Loucy (cell line): ENCODE data around the gene OR2T2.
"Not testable (repeated sequence)": the region's sequence is repeated elsewhere in the genome, so short reads cannot be mapped to it uniquely, and the experiment has no call there.

Source experiments
- H2AFZ ChIP-seq: fragments of 200-600 bp; sonication (generic); 2 replicates; pipeline ENCODE4 v1.6.0; 2016; ENCODE audit warnings: antibody characterized with exemption, mild to moderate bottlenecking, low read length, moderate library complexity
- H3F3A ChIP-seq: fragments of 200-600 bp; 2 replicates; pipeline ENCODE4 v1.6.0; 2016; ENCODE audit warnings: antibody characterized with exemption, low read depth, mild to moderate bottlenecking
- H3K27me3 ChIP-seq: fragments of 200-600 bp; sonication (generic); 2 replicates; pipeline ENCODE4 v1.6.1; 2014; ENCODE audit warnings: low read length, mild to moderate bottlenecking; ENCODE audit not compliant: insufficient read depth, poor library complexity, severe bottlenecking
- H3K36me3 ChIP-seq: fragments of 200-600 bp; sonication (generic); 2 replicates; pipeline ENCODE4 v1.6.1; 2016; ENCODE audit warnings: low read length; ENCODE audit not compliant: insufficient read depth
- H3K4me1 ChIP-seq: fragments of 200-600 bp; sonication (generic); 2 replicates; pipeline ENCODE4 v1.5.1; 2014; ENCODE audit warnings: low read length, mild to moderate bottlenecking; ENCODE audit not compliant: insufficient read depth, poor library complexity, severe bottlenecking
- H3K4me2 ChIP-seq: fragments of 200-600 bp; sonication (generic); 2 replicates; pipeline ENCODE4 v1.6.0; 2014; ENCODE audit warnings: antibody characterized with exemption, low read length, low read depth, mild to moderate bottlenecking; ENCODE audit not compliant: poor library complexity, severe bottlenecking
- H3K4me3 ChIP-seq: fragments of 200-600 bp; sonication (generic); 2 replicates; pipeline ENCODE4 v1.5.1; 2014; ENCODE audit warnings: low read length, mild to moderate bottlenecking, mixed read lengths; ENCODE audit not compliant: poor library complexity, severe bottlenecking
- H3K79me2 ChIP-seq: fragments of 200-600 bp; sonication (generic); 2 replicates; pipeline ENCODE4 v1.6.1; 2014; ENCODE audit warnings: low read length; ENCODE audit not compliant: insufficient read depth
- H3K9ac ChIP-seq: fragments of 200-600 bp; sonication (generic); 2 replicates; pipeline ENCODE4 v1.6.0; 2014; ENCODE audit warnings: mild to moderate bottlenecking, low read depth, low read length, moderate library complexity; ENCODE audit not compliant: poor library complexity, severe bottlenecking
- H3K9me2 ChIP-seq: fragments of 200-600 bp; sonication (generic); replicated peaks from 2 replicates; pipeline ENCODE4 v1.6.1; 2016; ENCODE audit warnings: low read depth, low read length, mixed read lengths
- H3K9me3 ChIP-seq: fragments of 200-600 bp; sonication (generic); 2 replicates; pipeline ENCODE4 v1.6.1; 2014; ENCODE audit warnings: mild to moderate bottlenecking, antibody characterized with exemption, low read length, low read depth; ENCODE audit not compliant: insufficient read depth
- H4K20me1 ChIP-seq: fragments of 200-600 bp; sonication (generic); 2 replicates; pipeline ENCODE4 v1.6.0; 2014; ENCODE audit warnings: antibody characterized with exemption, low read length, mild to moderate bottlenecking; ENCODE audit not compliant: insufficient read depth, poor library complexity, severe bottlenecking
- CTCF ChIP-seq: fragments of 200-600 bp; sonication (generic); conservative IDR thresholded peaks from 2 replicates; pipeline ENCODE4 v1.5.1; 2014; ENCODE audit warnings: mild to moderate bottlenecking, antibody characterized with exemption, low read length
- EZH2phosphoT487 ChIP-seq: fragments of 200-600 bp; IDR thresholded peaks from 2 replicates; pipeline ENCODE4 v1.6.1; 2018; ENCODE audit warnings: antibody characterized with exemption, mild to moderate bottlenecking, moderate library complexity, borderline replicate concordance

The OR2T2 gene

DNA sequence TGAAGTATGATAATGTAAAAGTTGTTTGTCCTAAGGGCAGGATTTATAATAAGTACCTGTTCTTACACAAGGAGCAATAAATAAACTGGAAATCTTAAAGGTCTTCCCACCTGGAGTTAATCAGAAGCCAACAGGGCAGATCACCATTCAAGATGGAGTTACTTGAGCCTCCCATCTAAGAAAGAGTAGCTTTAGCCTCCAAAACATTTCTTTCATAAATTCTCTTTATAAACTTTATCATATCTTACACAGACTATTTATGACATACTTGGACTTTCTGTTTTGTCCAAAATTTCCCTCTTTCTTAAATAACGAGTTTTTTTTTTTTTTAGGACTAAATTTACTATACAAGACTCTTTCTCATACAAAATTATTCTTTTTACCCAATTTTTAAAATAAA, 24.1 kb upstream of the OR2T2 start:
- Histone ChIP-seq H4K20me1 (no peaks in the 10 kb centered on the region), H3K9ac (no peak overlapping the region), H3K4me2 (no peak overlapping the region), H3K36me3 (no peaks in the 10 kb centered on the region), H3F3A (no peaks in the 10 kb centered on the region), H3K79me2 (no peaks in the 10 kb centered on the region), H3K4me1 (no peaks in the 10 kb centered on the region), H2AFZ (no peak overlapping the region), H3K9me3 (peaks cover 6% of the 10 kb centered on the region; the same call in 1 of the 2 replicates), H3K4me3 (no peak overlapping the region), H3K9me2 (no peaks in the 10 kb centered on the region), H3K27me3 (no peaks in the 10 kb centered on the region)
- TF ChIP-seq CTCF (no peak), EZH2phosphoT487 (no peak)

- H3K36me3 ChIP-seq, H3K79me2 ChIP-seq, H2AFZ ChIP-seq, H3K9me2 ChIP-seq, H3K9me3 ChIP-seq, H3K4me1 ChIP-seq, H3K9ac ChIP-seq, H3K4me3 ChIP-seq, H4K20me1 ChIP-seq, H3F3A ChIP-seq, H3K27me3 ChIP-seq, H3K4me2 ChIP-seq: not testable (repeated sequence)
Observed at GRCh38 chr1:248427526-248428191, 17.8 kb upstream of the OR2T2 start.

DNA sequence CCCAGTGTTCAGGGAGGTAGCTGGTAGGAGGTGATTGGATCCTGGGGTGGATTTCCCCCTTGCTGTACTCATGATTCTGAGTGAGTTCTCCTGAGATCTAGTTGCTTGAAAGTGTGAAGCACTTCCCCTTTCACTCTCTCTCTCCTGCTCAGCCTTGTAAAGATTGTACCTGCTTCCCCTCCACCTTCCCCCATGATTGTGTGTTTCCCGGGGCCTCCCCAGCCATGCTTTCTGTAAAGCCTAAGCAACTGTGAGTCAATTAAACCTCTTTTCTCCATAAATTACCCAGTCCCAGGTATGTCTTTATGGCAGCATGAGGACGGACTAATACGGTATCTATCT, 17.3 kb upstream of the OR2T2 start:
- H4K20me1 ChIP-seq, H3K27me3 ChIP-seq, H3F3A ChIP-seq, H3K4me3 ChIP-seq, H3K9ac ChIP-seq, H3K4me1 ChIP-seq, H3K9me2 ChIP-seq, H2AFZ ChIP-seq, H3K4me2 ChIP-seq, H3K9me3 ChIP-seq, H3K79me2 ChIP-seq, H3K36me3 ChIP-seq: not testable (repeated sequence)

GRCh38 chr1:248431683-248432082, 13.8 kb upstream of the OR2T2 start:
- not testable (repeated sequence) for H3K9me3 ChIP-seq, H3K9ac ChIP-seq, H3K4me2 ChIP-seq, H4K20me1 ChIP-seq, H3F3A ChIP-seq, H3K79me2 ChIP-seq, H3K27me3 ChIP-seq, H3K36me3 ChIP-seq, H3K4me3 ChIP-seq, H2AFZ ChIP-seq, H3K4me1 ChIP-seq, H3K9me2 ChIP-seq

GRCh38 chr1:248432201-248432600, 13.2 kb upstream of the OR2T2 start:
- H3K9me2 ChIP-seq, H3K79me2 ChIP-seq, H3K27me3 ChIP-seq, H2AFZ ChIP-seq, H3K4me2 ChIP-seq, H3K4me3 ChIP-seq, H3F3A ChIP-seq, H3K36me3 ChIP-seq, H3K9me3 ChIP-seq, H4K20me1 ChIP-seq, H3K4me1 ChIP-seq, H3K9ac ChIP-seq: not testable (repeated sequence)

GRCh38 chr1:248433811-248434415, 11.5 kb upstream of the OR2T2 start:
- not testable (repeated sequence) for H3F3A ChIP-seq, H3K27me3 ChIP-seq, H3K79me2 ChIP-seq, H3K4me2 ChIP-seq, H3K4me3 ChIP-seq, H3K4me1 ChIP-seq, H2AFZ ChIP-seq, H4K20me1 ChIP-seq, H3K36me3 ChIP-seq, H3K9me3 ChIP-seq, H3K9me2 ChIP-seq, H3K9ac ChIP-seq

DNA sequence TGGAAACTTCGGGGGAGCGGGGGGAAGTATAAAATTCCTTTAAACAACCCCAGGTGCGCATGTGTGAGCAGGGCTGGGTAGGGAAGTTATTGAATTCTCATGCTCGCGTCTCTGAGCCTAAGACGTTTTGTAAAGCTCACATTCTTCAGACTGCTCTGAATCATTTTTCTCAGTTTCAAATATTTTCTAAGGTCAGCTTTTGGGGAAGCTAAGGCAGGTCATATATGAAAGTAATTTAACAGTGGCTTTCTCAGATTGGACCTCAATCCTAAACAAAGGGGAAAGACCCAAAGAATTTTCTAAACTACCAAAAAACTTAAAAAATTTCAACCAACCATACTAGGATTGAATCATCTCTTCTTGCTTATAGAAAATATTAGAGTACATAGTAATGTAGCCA, 10.5 kb upstream of the OR2T2 start:
- H3K9ac ChIP-seq, H3K36me3 ChIP-seq, H3K4me2 ChIP-seq, H3K79me2 ChIP-seq, H3F3A ChIP-seq, H3K27me3 ChIP-seq, H3K9me2 ChIP-seq, H3K9me3 ChIP-seq, H4K20me1 ChIP-seq, H2AFZ ChIP-seq, H3K4me1 ChIP-seq, H3K4me3 ChIP-seq: not testable (repeated sequence)
